A673 (cell line): ENCODE measurements around the gene FRMD4A.

Source experiments
- CTCF ChIP-seq: fragments of 300-800, 200-600 bp; sonication (generic); conservative IDR thresholded peaks from 2 replicates; pipeline ENCODE4 v1.5.1; 2017; ENCODE audit warnings: low read depth, mild to moderate bottlenecking, antibody characterized with exemption, low read length, moderate library complexity, mixed read lengths
- EZH2 ChIP-seq: fragments of 200-600 bp; sonication (generic); IDR thresholded peaks from 2 replicates; pipeline ENCODE4 v1.6.1; 2017; ENCODE audit warnings: borderline replicate concordance, low read depth, mild to moderate bottlenecking, mixed read lengths, antibody characterized with exemption, low read length; ENCODE audit not compliant: poor library complexity, severe bottlenecking

GRCh38 chr10:14151571-14151970 is 179.2 kb downstream of the FRMD4A start:
- TF ChIP-seq CTCF, result no peak
- TF ChIP-seq EZH2, result no peak
